GM12878 (cell line): ENCODE results near the gene DLAT. TPM values are rescaled to one million over a fixed set of nuclear protein-coding genes. Genes with fewer than 3 reads are reported as not detected.

Source experiments
- ATAC-seq: fragments of 200-7000 bp; cut with Tn5 transposase; 3 replicates; pipeline ENCODE4 v1.9.1; 2020; ENCODE audit warnings: mild to moderate bottlenecking, moderate library complexity
- BruUV-seq: library from RNA; stranded (reverse); fragments of 400-500 nt; replicated peaks from 2 replicates; lab custom pipeline; 2021; lab: Mats Ljungman, UMichigan
- CTCF ChIA-PET: fragments of 300-600 bp; sonication (Branson Sonifier 250); formaldehyde crosslinking; extraction: SDS; loops from one replicate; lab custom pipeline; 2021; ENCODE audit warnings: inconsistent platforms; lab: Yijun Ruan, JAX
- POLR2A ChIA-PET: fragments of 350-600 bp; formaldehyde crosslinking; extraction: SDS; loops from one replicate; lab custom pipeline; 2021; ENCODE audit warnings: inconsistent platforms; lab: Charles Lee
- RAD21 ChIA-PET: fragments of 300-600 bp; sonication (Branson Sonifier 250); formaldehyde crosslinking; loops from one replicate; lab custom pipeline; 2023; ENCODE audit warnings: antibody characterized with exemption; ENCODE audit not compliant: unreplicated experiment; lab: Charles Lee
- SMC1A ChIA-PET: fragments of 300-600 bp; sonication (Branson Sonifier 250); formaldehyde crosslinking; loops from one replicate; lab custom pipeline; 2023; ENCODE audit not compliant: unreplicated experiment, uncharacterized antibody; lab: Charles Lee
- DNase-seq: peaks from one replicate; pipeline ENCODE4 v3.0.0-alpha.2; 2011; ENCODE audit warnings: low read depth, low spot score
- FAIRE-seq: peaks from 3 replicates; lab custom pipeline; 2011; peaks lifted over from hg19 to GRCh38; lab: Jason Lieb, UNC
- H2AFZ ChIP-seq: 2 replicates; pipeline ENCODE4 v1.6.0; 2011; ENCODE audit warnings: low read depth, low read length, control low read depth; ENCODE audit not compliant: control insufficient read depth
- H3K27ac ChIP-seq: 2 replicates; pipeline ENCODE4 v1.5.1; 2011; ENCODE audit warnings: control low read depth; ENCODE audit not compliant: control insufficient read depth, insufficient read depth
- H3K27me3 ChIP-seq, 2 experiments: replicated peaks in 1 of 2; 2 replicates each; pipeline versions ENCODE4 v1.6.0 to v1.6.1; 2011; ENCODE audit warnings: low read length in 1 of 2; ENCODE audit not compliant: control insufficient read depth in 2 of 2, insufficient read depth in 2 of 2
- H3K36me3 ChIP-seq, 2 experiments: 2 replicates each; pipeline ENCODE4 v1.5.1; 2011; ENCODE audit warnings: low read length in 1 of 2; ENCODE audit not compliant: control insufficient read depth in 2 of 2, insufficient read depth in 2 of 2
- H3K4me1 ChIP-seq: 2 replicates; pipeline ENCODE4 v1.6.1; 2011; ENCODE audit warnings: mild to moderate bottlenecking, low read length, moderate library complexity, mixed read lengths; ENCODE audit not compliant: control insufficient read depth, insufficient read depth
- H3K4me2 ChIP-seq: 2 replicates; pipeline ENCODE4 v1.6.0; 2011; ENCODE audit warnings: control low read depth; ENCODE audit not compliant: control insufficient read depth, insufficient read depth
- H3K4me3 ChIP-seq: fragments of 200-600 bp; sonication (generic); 2 replicates; pipeline ENCODE4 v1.5.1; 2016
- H3K79me2 ChIP-seq: 2 replicates; pipeline ENCODE4 v1.6.0; 2011; ENCODE audit warnings: low read length; ENCODE audit not compliant: control insufficient read depth, insufficient read depth
- H3K9ac ChIP-seq: 2 replicates; pipeline ENCODE4 v1.8.0; 2011; ENCODE audit warnings: low read length, control low read depth, mixed read lengths; ENCODE audit not compliant: control insufficient read depth, insufficient read depth
- H3K9me3 ChIP-seq: replicated peaks from 3 replicates; pipeline ENCODE4 v1.5.1; 2011; ENCODE audit warnings: mild to moderate bottlenecking, low read length; ENCODE audit not compliant: control insufficient read depth, insufficient read depth
- H4K20me1 ChIP-seq: 2 replicates; pipeline ENCODE4 v1.6.0; 2011; ENCODE audit not compliant: control insufficient read depth, insufficient read depth
- BCL11A ChIP-seq: IDR thresholded peaks from 2 replicates; pipeline ENCODE4 v1.6.1; 2011; ENCODE audit warnings: low read depth, low read length
- CEBPB ChIP-seq, 2 experiments: fragments of 150-350 bp in 1 of 2; IDR thresholded peaks; 2 replicates each; pipeline ENCODE4 v1.6.1; 2012 to 2014; ENCODE audit warnings: low read depth in 2 of 2, low read length in 2 of 2, borderline replicate concordance in 1 of 2, inconsistent platforms in 1 of 2
- CHD1 ChIP-seq: IDR thresholded peaks from 2 replicates; pipeline ENCODE4 v1.6.1; 2012; ENCODE audit warnings: low read depth, low read length, improper control_type of control experiment
- EED ChIP-seq: sonication (generic); IDR thresholded peaks from 2 replicates; pipeline ENCODE4 v1.6.1; 2016; ENCODE audit warnings: antibody characterized with exemption, low read depth
- IRF4 ChIP-seq: IDR thresholded peaks from 2 replicates; pipeline ENCODE4 v1.6.1; 2011; ENCODE audit warnings: low read depth, low read length
- JUNB ChIP-seq: IDR thresholded peaks from 2 replicates; pipeline ENCODE4 v1.6.1; 2016; ENCODE audit warnings: antibody characterized with exemption, mild to moderate bottlenecking
- KDM1A ChIP-seq: fragments of 200-600 bp; sonication (generic); IDR thresholded peaks from 2 replicates; pipeline ENCODE4 v1.6.1; 2016; ENCODE audit warnings: borderline replicate concordance
- MTA3 ChIP-seq: IDR thresholded peaks from 2 replicates; pipeline ENCODE4 v1.6.1; 2012; ENCODE audit warnings: low read length, inconsistent platforms, borderline replicate concordance
- MXI1 ChIP-seq: fragments of 150-350 bp; IDR thresholded peaks from 2 replicates; pipeline ENCODE4 v1.6.1; 2011; ENCODE audit warnings: low read depth, mild to moderate bottlenecking, inconsistent platforms, low read length, improper control_type of control experiment
- MYB ChIP-seq: fragments of 150-350 bp; IDR thresholded peaks from 2 replicates; pipeline ENCODE4 v1.6.1; 2014; ENCODE audit warnings: mild to moderate bottlenecking, low read depth, low read length, borderline replicate concordance
- NFIC ChIP-seq: IDR thresholded peaks from 2 replicates; pipeline ENCODE4 v1.6.1; 2012; ENCODE audit warnings: low read depth, mild to moderate bottlenecking, inconsistent platforms, low read length, moderate library complexity
- NFYB ChIP-seq: IDR thresholded peaks from 2 replicates; pipeline ENCODE4 v1.6.1; 2011; ENCODE audit warnings: low read depth, mild to moderate bottlenecking, low read length, improper control_type of control experiment, moderate library complexity; ENCODE audit not compliant: insufficient read depth
- NR2C2 ChIP-seq: IDR thresholded peaks from 2 replicates; pipeline ENCODE4 v1.6.1; 2011; ENCODE audit warnings: borderline replicate concordance, low read depth; ENCODE audit not compliant: control insufficient read depth, insufficient read length
- PML ChIP-seq: IDR thresholded peaks from 2 replicates; pipeline ENCODE4 v1.6.1; 2012; ENCODE audit warnings: low read length, inconsistent platforms
- RAD21 ChIP-seq: IDR thresholded peaks from 2 replicates; pipeline ENCODE4 v1.6.1; 2011; ENCODE audit warnings: mild to moderate bottlenecking, low read depth, low read length, moderate library complexity; ENCODE audit not compliant: insufficient read depth
- RUNX3 ChIP-seq: IDR thresholded peaks from 2 replicates; pipeline ENCODE4 v1.6.1; 2012; ENCODE audit warnings: low read length, inconsistent platforms
- SPI1 ChIP-seq: IDR thresholded peaks from 2 replicates; pipeline ENCODE4 v1.6.1; 2011; ENCODE audit warnings: low read depth, mild to moderate bottlenecking, low read length, moderate library complexity, borderline replicate concordance; ENCODE audit not compliant: insufficient read depth
- SUZ12 ChIP-seq: fragments of 200-600 bp; sonication (generic); IDR thresholded peaks from one replicate; pipeline ENCODE4 v1.6.1; 2018; ENCODE audit warnings: antibody characterized with exemption, mild to moderate bottlenecking; ENCODE audit not compliant: unreplicated experiment
- TCF7 ChIP-seq: IDR thresholded peaks from 2 replicates; pipeline ENCODE4 v1.6.1; 2014; ENCODE audit warnings: antibody characterized with exemption, borderline replicate concordance
- ZBED1 ChIP-seq: IDR thresholded peaks from 2 replicates; pipeline ENCODE4 v1.6.1; 2016; ENCODE audit warnings: borderline replicate concordance
- WGBS: methylation state at CpG from one replicate; pipeline ENCODE4 v1.1.6; 2016; ENCODE audit warnings: low lambda C conversion rate; ENCODE audit not compliant: insufficient replicate concordance, insufficient coverage; ENCODE audit errors: missing lambda C conversion rate; 5-methylcytosine and 5-hydroxymethylcytosine counted together
- in situ Hi-C: fragments of 300-500 bp; cut with MboI; formaldehyde crosslinking; loops from 9 replicates; pipeline ENCODE4 v1.14.3; 2018; ENCODE audit warnings: mixed read lengths
- intact Hi-C: fragments of 100-400 bp; cut with micrococcal nuclease; formaldehyde crosslinking; loops from one replicate; pipeline ENCODE4 v1.14.2; 2022; ENCODE audit not compliant: unreplicated experiment
- polyA plus RNA-seq, 11 experiments: library from polyadenylated mRNA; depleted of rRNA in 4 of 11; unstranded in 6 of 11; stranded (reverse) in 5 of 11; fragments of >200 nt; fragmentation: Nextera tagmentation in 4 of 11; fragmentation: Illumina TruSeq in 1 of 11; extraction: Ambion mirVana in 4 of 11; extraction: Trizol in 1 of 11; gene quantifications; 1 replicate in 1 of 11; 2 replicates in 10 of 11; pipeline versions ENCODE4 v1.2.1 to v1.2.3, GENCODE V29; 2011 to 2016; ENCODE audit warnings: inconsistent platforms in 2 of 11, missing spikeins in 2 of 11, low read depth in 1 of 11
- total RNA-seq, 4 experiments: library from RNA; depleted of rRNA in 3 of 4; stranded (reverse); fragments of >200 nt in 3 of 4; fragmentation: Illumina TruSeq in 1 of 4; extraction: Trizol in 1 of 4; gene quantifications; 2 replicates each; pipeline versions ENCODE4 v1.2.1 to v1.2.3, GENCODE V29; 2013 to 2021
- TF ChIP-seq, protein P1 (sequence below): fragments of 450-650 bp; IDR thresholded peaks from 2 replicates; pipeline ENCODE4 v1.6.1; 2017; ENCODE audit warnings: low read depth, mild to moderate bottlenecking, moderate library complexity
- TF ChIP-seq, protein P2 (sequence below): IDR thresholded peaks from 2 replicates; pipeline ENCODE4 v1.6.1; 2012; ENCODE audit warnings: low read length, inconsistent platforms

DLAT gene
- total and polyA plus RNA-seq, 10 of the 15 experiments (the other 5 are each of a cell fraction or from before 2014, with no cell fraction given): 16.5 to 79.9 (median 43.8) TPM

DNA sequence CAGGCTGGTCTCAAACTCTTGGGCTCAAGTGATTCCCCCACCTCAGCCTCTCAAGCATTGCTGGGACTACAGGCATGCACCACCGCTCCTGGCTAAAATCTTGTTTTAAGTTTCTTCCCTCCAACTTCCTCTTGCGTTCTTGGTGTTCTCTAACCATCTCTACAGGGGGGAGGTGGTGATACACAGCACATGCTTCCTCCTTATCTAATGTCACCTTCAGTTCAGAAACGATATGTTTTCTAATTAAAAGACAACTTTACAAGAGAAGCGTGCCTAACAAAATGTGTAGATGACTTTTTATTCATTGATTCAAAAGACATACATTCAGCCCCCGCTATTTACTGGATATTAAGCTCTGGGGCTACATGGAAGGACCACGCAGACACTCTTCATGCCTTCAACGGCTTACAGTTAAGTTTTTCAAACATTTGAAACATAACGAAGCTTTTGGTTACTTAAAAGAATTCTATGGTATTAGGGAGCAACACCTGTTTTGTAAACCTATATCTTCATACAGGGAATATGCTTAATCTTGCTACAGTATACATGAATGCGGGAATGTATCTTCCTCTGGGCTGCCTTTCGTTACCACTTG, 933 bp upstream of the DLAT start:
- Histone ChIP-seq H3K79me2 (peaks cover 15% of the 10 kb centered on the region), H3K27ac (peak overlapping the region; percentile 89), H4K20me1 (no peaks in the 10 kb centered on the region), H3K9ac (peak overlapping the region; percentile 84), H3K9me3 (no peaks in the 10 kb centered on the region), H3K4me2 (peak overlapping the region; percentile 79), H3K27me3 (no peaks in the 10 kb centered on the region), H3K4me3 (peak overlapping the region; percentile 74), H3K4me1 (peaks cover 9% of the 10 kb centered on the region), H3K36me3 (no peaks in the 10 kb centered on the region; a peak in 2 of 4 replicates), H2AFZ (peak overlapping the region; percentile 90)
- POLR2A ChIA-PET: no interaction called here
- CTCF ChIA-PET: interaction anchor here (0.9 kb wide), 1 partner anchor 98 kb away, joined by 4 read pairs; no protein-coding TSS in a partner anchor
- intact Hi-C loops (loop anchor here (1.0 to 2.0 kb wide), 2 partner anchors 51 to 62 kb away; partner anchors contain the start of genes NKAPD1, PIH1D2, SDHD and TIMM8B), in situ Hi-C loops (no loop called here)
- RAD21 ChIA-PET: interaction anchor here (1.5 kb wide), 1 partner anchor 93 kb away, joined by 5 read pairs; no protein-coding TSS in a partner anchor
- TSS peak; percentile 95 for BruUV-seq
- no peak for DNase-seq
- SMC1A ChIA-PET: interaction anchor here (0.6 to 1.0 kb wide), 4 partner anchors 8 to 40 kb away, joined by 3 to 4 read pairs (median 4); no protein-coding TSS in a partner anchor
- ATAC-seq: peak; percentile 70
- peak; percentile 7 for FAIRE-seq
- WGBS: under 1% methylated on average over 10 of the region's 10 CpGs
- TF ChIP-seq ZBED1 (0 out of 2 replicates have a peak, but pooled peaks have one; percentile 45), NR2C2 (no peak), MXI1 (peak; percentile 65; the same call in 1 of the 2 replicates), BCL11A (no peak), EED (0 out of 2 replicates have a peak, but pooled peaks have one; percentile 29), NFIC (0 out of 2 replicates have a peak, but pooled peaks have one; percentile 56), CEBPB (IDR thresholded peaks at IDR 0.05; ENCODE audit: borderline replicate concordance in 1 of 2, low read depth in 2 of 2, low read length in 2 of 2) (0 out of 4 replicates have a peak, but pooled peaks of 1 of the 2 experiments have one; percentile 27), TCF7 (no peak), JUNB (0 out of 2 replicates have a peak, but pooled peaks have one; percentile 29), CHD1 (0 out of 2 replicates have a peak, but pooled peaks have one; percentile 50), KDM1A (no peak), IRF4 (no peak), PML (peak; percentile 38; the same call in 1 of the 2 replicates), RUNX3 (peak; percentile 52), SPI1 (peak; percentile 72; the same call in 1 of the 2 replicates), MYB (no peak), NFYB (no peak), MTA3 (peak; percentile 74), SUZ12 (no peak), RAD21 (no peak)
- TF ChIP-seq, protein P1, sequence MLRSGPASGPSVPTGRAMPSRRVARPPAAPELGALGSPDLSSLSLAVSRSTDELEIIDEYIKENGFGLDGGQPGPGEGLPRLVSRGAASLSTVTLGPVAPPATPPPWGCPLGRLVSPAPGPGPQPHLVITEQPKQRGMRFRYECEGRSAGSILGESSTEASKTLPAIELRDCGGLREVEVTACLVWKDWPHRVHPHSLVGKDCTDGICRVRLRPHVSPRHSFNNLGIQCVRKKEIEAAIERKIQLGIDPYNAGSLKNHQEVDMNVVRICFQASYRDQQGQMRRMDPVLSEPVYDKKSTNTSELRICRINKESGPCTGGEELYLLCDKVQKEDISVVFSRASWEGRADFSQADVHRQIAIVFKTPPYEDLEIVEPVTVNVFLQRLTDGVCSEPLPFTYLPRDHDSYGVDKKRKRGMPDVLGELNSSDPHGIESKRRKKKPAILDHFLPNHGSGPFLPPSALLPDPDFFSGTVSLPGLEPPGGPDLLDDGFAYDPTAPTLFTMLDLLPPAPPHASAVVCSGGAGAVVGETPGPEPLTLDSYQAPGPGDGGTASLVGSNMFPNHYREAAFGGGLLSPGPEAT: 0 out of 2 replicates have a peak, but pooled peaks have one; percentile 14
- TF ChIP-seq, protein P2, sequence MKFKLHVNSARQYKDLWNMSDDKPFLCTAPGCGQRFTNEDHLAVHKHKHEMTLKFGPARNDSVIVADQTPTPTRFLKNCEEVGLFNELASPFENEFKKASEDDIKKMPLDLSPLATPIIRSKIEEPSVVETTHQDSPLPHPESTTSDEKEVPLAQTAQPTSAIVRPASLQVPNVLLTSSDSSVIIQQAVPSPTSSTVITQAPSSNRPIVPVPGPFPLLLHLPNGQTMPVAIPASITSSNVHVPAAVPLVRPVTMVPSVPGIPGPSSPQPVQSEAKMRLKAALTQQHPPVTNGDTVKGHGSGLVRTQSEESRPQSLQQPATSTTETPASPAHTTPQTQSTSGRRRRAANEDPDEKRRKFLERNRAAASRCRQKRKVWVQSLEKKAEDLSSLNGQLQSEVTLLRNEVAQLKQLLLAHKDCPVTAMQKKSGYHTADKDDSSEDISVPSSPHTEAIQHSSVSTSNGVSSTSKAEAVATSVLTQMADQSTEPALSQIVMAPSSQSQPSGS: 0 out of 2 replicates have a peak, but pooled peaks have one; percentile 16
